NCI-H69 (cell line): Measurements from ENCODE around the gene WDR72.
"Not testable (repeated sequence)": the region's sequence is repeated elsewhere in the genome, so short reads cannot be mapped to it uniquely, and the experiment has no call there.

Source experiments
- DNase-seq: peaks from one replicate; lab custom pipeline; 2025; lab: John Stamatoyannopoulos, UW

Gene WDR72

DNA sequence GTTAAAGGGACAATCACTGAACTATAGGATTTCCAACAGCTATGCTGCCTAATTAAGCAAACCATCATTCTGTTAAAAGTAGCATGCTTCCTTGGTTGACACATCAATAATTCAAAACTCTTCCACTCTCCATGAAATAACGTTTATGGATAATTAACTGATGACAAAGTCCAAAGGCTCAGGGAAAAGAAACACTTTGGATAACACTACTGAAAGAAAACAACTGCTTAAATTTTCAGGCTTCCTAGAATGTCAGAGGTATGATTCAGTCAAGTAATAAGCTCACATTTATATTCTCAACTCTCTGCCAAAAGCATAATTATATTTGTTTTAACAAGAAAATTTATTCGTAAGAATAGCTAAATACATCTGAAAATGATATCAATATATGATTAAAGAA lies 49.6 kb downstream of the WDR72 start:
- peak; percentile 58 for DNase-seq

DNA sequence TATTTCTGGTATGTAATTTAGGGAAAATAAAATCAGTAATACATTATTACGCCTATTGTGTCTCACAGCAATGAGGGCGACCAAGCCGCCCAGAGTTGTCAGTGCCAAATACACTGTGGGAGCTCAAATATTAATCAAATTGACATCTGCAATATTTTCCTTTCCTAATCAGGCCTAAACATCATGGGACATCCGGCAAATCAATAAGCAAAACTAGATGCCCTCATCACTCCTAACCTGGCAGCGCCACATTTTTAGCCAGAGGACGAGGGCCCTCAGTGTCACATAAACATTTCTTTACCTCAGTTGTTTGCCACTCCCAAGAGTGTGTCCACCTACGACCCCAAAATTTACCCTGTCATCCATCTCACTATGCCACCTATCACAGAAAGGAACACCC lies 64.1 kb downstream of the WDR72 start:
- no peak for DNase-seq

DNA sequence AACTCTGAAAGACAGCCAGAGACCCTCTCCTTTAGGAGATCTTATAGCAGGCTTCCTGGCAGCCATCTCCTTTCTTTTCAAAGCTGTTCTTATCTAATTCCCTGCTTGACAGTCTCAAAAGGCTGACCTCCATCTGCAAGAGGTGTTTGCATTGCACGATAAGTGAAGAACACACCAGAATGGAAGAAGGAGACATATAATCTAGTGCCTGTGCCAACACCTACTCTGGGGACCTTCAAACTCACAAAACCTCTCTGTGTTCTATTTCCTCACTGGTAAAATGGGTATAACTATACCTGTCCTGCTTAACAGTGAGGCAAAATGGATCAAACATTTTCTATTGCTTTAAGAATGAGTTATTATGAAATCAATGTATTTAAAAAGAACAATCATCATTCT lies 65.0 kb downstream of the WDR72 start:
- DNase-seq: peak; percentile 65

DNA sequence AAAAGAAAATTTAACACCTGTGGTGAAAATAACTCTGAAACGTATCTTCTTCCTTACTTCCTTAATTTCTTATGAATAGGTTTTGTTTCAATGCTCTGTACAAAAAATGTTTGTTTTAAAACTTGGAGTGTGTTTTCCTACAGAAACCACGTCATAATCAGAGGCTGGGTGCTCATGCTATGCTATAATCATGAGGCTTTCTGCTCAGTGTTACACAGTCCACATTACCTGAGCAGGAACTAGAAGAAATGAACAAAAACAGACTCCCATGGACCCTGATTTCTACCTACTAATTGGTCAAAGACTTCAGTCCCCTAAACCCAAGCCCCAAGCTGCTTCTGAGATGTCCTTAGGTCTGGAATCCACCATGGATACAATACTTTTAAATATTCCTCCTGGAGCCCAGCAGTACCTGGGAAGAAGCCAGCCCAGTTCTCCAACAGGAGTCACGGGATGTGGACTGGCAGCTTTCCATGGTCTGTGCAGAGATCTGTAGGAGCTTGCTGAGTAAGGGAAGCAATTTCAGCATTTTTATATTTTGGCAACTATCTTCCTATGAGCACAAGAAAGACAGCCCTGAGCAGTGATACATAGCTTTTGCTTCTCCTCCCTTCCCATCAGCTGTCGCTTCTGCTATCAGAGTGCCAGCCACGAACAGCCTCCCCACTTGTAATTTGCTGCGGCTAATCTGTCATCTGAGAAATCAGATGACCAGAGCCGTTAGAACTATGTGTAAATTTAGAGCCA lies 65.6 kb downstream of the WDR72 start:
- DNase-seq: peak; percentile 69

DNA sequence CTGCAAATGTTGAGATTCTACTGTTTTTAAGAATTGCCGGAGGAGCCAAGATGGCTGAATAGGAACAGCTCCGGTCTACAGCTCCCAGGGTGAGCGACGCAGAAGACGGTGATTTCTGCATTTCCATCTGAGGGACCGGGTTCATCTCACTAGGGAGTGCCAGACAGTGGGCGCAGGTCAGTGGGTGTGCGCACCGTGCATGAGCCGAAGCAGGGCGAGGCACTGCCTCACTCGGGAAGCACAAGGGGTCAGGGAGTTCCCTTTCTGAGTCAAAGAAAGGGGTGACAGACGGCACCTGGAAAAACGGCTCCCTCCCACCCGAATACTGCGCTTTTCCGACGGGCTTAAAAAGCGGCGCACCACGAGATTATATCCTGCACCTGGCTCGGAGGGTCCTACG lies 75.3 kb downstream of the WDR72 start:
- DNase-seq: not testable (repeated sequence)

DNA sequence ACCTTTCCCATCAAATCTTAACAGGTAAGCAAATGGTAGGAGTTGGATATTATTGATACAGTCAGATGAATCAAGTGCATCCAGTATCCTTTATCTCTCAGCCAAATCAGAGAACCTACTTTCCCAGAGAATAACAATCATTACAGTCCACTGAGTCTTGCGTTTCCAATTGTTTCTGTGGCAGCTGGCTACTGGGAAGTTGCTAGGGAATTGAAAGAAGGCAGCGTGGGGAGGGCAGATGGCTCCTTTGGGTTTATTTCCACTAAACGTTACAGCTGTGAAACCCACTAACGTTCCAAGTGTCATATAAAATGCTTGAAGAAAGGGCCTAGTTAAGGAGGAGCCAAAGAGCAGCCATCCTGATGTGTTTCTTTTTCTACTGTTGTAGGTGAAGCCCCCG lies 78.4 kb downstream of the WDR72 start:
- peak; percentile 16 for DNase-seq

DNA sequence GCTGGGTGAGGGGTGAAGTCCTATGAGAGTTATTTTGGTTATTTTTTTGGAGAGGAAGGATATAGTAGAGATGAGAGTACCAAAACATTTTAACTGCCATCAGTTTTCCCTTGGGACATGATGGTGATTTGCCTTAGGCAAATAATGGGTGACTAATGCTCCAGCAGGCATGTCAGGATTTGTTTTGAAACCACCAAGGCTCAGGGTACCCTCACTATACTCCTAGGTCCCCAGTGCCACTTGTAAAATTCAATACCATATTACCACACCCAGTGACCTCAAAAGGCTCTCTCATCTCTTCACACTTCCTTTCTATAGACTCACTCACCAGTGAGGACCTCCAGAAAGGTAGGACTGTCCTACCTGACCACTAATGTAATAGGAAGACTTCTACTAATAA lies 83.6 kb downstream of the WDR72 start:
- peak; percentile 68 for DNase-seq

DNA sequence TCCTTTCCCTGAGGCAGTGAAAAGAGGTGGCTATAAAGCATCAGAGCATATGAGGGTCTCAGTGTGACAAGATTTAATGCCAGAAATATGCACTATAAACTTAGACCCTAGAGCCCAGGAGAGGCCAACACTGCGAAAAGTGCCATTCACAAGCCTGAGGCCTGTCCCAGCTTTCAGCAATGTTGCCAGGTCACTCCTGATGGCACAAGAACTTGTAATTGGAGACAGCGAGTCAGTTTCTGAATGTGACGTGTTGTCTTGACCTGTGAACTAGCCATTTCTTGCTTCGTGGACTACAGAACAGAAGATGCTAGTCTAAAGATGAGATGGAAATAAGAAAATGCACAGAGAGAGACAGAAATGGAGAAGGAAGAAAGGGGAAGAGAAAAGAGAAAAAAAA lies 87.9 kb downstream of the WDR72 start:
- DNase-seq: peak; percentile 14

DNA sequence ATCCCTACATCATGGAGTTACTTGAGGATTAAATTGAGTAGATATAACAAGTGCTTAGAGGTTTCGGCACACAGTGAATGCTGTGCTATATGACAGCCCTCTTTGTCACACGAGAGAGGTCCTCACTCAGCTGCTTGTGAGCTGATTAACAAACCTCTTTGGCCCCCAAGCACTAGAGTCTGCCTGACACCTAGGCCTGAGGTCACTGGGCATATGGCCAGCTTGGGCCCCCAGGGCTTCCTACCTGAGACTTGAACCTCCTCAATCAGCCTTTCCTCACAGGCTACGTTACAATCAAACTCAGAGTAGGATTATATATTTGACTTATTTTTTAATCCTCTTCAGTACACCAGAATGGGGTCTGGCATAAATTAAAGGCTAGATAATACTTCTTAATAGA lies 88.8 kb downstream of the WDR72 start:
- peak; percentile 18 for DNase-seq

DNA sequence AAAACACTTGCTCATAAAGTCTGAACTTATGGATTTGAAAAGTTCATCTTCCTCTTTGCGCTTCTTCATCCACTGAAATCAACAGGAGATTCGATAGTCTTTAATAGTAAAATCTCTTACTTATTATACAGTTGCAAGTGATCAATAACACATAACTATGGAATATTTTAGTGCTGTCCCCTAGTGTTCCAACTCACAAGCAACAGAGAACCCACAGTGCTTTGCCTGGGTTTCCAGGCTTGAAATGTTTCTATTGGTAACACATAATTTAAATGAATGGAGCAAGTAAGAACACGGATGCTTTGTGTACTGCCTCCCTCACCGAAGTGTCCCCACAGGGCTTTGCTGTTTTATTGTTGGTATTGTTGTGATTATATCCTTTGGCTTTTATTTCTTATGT lies 93.5 kb downstream of the WDR72 start:
- DNase-seq: peak; percentile 67

DNA sequence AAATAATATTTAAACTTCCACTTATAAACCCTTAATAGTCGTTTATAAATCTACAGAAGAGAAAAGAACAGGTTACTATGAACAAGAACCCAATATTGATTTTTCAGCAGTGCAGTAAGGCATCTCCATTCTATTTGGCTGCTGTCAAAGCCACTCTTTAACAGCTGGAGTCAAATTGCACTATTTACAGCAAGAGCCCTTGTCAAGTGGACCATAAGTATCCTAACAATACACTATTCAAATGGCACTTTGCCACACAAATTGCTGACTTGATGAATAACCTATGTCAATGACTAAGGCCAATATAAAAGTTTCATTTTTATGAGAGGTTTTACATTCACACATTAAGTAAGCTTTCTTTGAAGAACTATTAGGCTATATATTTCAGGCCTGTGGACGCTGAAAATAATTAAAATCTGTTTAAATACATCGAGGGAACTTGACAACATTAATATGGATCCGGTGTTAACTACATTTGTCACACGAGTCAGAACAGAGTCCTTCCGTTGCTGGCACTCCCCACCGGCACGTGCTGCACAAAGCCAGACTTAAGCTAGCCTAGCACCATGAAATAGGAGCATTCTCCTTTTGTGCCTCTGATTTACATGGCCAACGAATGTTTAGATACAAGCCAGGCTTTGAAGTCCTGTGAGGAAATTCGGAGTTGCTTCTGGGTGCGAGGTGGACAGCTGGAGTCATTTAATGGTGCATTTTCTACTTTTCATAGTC lies 100.5 kb downstream of the WDR72 start:
- peak; percentile 98 for DNase-seq

DNA sequence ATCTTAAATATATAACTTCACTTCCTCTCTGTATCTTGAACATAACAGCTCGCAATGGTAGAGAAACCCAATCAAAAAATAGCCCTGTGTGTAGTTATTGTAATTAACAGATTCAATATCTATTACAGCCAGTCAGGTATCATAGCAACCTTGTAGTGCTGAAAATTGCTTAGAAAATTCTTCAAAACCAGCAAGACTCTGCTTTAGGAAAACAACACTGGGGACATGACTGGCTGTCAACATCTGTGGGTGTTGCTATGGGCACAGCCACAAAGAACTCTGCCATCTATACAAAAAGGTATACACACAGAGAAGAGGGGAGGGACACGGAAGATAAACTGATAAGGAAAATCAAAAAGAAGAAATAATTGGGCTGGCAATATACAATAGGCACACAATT lies 101.2 kb downstream of the WDR72 start:
- DNase-seq: peak; percentile 95

DNA sequence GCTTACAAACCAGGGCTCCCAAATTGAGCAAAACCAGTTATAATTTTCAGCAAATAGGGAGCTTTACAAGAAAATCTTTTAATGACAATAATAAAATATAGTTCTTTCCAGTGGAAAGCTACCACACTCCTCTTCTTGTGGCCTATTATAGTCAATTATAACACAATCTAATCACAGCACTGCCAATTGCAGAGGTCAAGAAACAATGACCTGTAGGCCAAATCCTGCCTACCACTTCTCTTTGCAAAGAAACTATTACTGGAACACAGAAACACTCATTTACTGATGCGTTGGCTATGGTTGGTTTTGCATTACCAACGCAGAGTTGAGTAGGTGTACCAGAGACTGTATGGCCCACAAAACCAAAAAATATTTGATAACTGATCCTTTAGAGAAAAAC lies 110.5 kb downstream of the WDR72 start:
- DNase-seq: no peak

DNA sequence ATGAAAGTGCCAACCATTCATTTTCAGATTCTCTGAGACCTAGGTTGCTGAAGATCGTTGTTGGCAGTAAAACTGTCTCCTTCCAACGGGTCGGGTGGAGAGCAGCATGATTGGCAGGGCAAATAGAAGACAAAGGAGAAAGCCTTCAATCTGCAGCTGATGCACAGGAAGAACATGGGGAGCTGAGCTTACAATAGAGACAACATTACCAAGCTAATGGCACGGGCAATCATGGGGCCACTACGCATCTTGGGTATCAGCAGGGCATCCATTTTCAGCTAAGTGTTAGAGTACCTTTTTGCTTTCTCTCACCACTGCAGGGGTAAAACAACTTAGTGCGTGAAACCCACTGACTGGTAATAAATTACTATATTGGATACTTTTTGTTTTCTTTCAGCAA lies 114.8 kb downstream of the WDR72 start:
- DNase-seq: peak; percentile 98

DNA sequence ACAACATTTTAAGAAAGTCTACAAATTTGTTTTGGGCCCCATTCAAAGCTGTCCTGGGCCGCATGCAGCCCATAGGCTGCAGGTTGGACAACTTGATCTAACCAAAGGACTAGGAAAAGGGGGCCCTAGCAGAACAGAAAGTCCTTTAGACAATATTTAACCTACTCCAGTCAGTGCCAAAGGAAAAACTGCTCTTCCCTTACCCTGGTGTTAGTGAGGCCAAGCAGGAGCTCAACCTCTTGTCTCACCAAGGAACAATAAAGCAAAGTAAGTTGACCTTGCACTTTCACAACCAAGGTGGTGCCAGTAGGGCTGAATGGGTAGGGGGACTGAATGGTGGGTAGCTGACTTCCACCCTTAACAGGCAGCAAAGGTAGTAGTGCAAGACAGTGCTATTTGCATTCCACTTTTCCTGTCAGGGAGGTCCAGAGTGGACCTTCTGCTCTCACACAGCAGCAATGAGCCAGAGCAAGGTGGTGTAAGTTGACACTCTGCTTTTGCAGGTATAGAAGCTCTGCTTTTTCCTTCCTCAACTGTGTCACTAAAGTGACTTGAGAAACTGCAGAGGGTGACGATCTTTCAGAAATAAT lies 124.9 kb downstream of the WDR72 start:
- no peak for DNase-seq

DNA sequence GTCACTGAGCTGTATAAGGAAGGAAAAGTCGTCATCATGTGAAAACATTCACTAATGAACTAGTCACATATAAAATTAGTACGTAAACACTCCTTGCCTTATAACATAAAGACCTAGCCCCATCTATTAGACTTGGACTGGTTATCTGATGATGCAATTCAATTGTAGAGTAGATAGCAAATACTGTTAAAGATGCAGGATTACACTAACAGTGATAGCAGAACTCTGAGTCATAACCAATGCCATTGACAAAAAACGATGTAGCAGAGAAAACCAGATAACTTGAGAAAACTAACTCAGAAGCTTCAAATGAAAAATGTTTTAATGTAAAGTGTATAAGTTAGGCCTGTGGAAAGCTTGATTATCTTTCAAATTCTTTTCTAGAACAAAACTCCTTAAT lies 132.2 kb downstream of the WDR72 start:
- no peak for DNase-seq

DNA sequence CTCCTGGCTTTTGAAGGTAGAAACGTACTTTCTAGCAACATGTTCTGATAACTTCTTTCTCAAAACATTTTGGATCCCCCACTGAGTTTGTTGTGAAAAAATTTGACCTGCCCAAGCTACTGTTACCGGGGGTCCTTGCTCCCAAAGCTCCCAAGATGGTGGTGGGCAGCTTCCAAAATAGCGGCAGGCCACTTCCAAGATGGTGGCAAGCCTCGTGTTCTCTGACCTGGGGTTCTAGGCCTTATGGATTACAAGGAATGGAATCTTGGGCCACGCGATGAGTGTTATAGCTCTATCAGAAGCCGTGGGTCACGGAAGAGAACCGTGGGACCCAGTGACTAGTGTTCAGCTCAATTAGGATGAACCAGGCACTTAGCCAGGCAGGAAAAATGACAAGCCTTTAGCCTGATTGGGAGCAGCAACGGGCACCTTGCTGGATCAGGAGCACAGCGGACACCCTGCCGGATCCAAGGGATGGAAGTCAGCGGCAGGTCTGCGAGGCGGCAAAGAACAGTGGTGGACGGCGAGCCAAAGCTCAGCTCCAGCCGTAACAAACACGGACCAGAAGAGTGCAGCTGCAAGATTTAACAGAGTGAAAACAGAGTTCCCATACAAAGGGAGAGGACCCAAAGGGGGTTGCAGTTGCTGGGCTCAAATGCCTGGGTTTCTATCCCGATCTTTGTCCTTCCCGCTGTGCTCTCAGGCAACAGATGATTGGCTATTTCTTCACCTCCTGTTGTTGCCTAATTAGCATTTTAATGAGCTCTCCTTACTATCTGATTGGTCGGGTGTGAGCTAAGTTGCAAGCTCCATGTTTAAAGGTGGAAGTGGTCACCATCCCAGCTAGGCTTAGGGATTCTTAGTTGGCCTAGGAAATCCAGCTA lies 133.3 kb downstream of the WDR72 start:
- DNase-seq: no peak

DNA sequence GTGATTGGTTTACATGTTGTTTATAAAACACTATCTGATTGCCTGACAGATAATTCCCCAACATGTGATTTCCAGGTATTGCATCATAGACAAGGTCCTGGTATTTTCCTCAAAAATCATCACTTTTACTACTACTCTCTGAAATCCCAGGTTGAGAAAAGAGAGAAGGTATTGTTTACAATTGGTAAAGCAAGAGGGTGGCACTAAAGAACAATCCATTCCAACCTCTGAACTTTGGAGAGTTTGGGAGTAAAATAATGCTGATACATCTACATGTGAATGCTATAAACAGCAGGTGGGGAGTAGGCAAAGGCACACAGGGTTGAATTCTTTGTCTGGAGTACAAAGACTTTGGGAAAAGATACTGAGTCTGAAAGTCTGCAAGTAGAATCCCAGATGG lies 134.2 kb downstream of the WDR72 start:
- peak; percentile 43 for DNase-seq

DNA sequence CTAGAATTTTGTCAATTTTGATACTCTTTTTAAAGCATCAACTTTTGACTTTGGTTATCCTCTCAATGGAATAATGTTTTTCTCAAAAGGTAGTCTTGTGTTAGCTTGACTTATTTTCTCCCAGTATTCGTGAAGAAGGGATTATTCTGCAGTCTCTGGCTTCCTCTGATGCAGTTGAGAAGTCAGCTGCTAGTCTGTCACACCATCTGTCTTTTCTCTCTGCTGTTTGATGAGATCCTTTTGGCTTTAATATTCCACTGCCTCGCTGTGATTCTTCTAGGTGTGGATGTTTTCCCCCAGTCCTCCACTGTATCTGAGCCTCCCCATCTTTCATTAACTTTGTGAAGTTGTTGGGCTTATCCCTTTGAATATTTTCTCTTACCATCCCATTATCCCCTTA lies 141.0 kb downstream of the WDR72 start:
- DNase-seq: peak; percentile 80

DNA sequence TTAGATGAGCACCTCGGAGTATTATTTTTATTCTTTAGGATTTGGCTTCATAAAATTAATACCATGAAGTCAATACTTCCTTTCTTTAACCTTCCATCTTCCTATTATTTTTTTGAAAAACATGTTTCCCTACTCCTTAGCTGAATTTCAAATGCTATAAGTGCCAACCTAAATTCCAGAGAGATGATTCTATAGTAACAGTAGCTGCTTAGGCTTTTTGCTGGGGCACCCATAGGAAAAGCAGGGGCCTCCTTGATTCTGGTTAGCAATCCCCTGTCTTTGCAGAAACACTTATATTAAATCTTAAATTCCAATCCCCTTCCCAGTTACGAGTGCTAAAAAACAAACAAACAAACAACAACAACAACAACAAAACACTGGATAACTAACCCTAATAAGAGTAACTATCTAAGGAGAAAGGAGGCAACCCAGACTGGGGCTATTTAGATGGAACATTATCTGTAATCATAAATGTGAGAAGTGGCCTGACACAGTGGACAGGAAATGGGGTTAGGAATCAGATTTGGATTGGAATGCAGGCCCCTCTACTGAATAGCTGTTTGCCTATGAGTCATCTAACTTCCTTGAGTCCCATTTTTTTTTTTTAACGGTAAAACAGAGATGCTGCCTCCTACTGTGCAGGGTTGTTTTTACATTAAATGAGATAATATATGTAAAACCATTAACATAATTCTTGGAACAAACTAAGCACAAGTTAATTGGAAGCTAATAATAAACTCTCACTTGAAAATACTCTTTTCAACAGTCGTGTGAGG lies 148.1 kb downstream of the WDR72 start:
- DNase-seq: peak; percentile 47

DNA sequence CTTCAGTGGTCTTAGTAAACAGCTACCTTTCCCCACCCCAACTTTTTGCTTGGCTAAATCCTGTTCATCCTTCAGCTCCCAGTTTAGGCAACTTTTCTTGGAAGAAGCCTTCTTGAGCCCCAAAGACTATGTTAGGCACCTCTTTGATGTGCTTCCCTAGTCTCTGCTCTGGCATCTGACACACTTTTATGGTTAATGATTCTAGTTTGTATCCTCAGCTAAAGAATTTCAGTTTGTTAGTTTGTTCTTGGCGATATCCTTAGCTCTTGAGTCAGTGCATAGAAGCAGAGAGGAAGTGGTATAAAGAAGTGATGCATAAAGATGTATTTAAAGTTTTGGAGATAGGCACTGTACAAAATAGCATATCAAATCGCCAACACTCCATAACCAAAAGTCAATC lies 168.4 kb downstream of the WDR72 start:
- no peak for DNase-seq

DNA sequence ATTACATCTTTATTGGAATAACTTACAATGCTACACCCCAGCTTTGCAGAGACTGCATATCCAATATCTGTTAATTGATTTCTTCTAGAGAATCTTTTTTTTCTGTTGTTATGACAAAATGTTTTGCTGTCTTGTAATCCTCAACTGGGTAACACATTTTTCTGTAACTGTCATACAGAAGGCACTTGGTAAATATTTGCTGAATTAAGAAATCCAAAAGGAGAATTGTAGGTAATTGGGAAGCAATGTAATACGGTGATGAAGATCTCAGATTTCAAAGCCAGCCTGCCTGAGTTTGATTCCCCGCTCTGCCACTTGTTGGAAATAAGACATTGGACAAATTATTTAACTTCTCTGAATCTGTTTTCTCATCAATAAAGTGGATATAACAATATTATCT lies 169.1 kb downstream of the WDR72 start:
- no peak for DNase-seq
